Panc1 (cell line): ENCODE measurements around the gene TTC9C.

ENCODE experiments used
- SIN3A ChIP-seq: IDR thresholded peaks from 2 replicates; pipeline ENCODE4 v1.6.1; 2012; ENCODE audit warnings: low read depth, mild to moderate bottlenecking, low read length, moderate library complexity, borderline replicate concordance; ENCODE audit not compliant: insufficient read depth
- TF ChIP-seq, protein P1 (sequence below): fragments of 450-650 bp; IDR thresholded peaks from 2 replicates; pipeline ENCODE4 v1.5.1; 2017; ENCODE audit warnings: mild to moderate bottlenecking

DNA sequence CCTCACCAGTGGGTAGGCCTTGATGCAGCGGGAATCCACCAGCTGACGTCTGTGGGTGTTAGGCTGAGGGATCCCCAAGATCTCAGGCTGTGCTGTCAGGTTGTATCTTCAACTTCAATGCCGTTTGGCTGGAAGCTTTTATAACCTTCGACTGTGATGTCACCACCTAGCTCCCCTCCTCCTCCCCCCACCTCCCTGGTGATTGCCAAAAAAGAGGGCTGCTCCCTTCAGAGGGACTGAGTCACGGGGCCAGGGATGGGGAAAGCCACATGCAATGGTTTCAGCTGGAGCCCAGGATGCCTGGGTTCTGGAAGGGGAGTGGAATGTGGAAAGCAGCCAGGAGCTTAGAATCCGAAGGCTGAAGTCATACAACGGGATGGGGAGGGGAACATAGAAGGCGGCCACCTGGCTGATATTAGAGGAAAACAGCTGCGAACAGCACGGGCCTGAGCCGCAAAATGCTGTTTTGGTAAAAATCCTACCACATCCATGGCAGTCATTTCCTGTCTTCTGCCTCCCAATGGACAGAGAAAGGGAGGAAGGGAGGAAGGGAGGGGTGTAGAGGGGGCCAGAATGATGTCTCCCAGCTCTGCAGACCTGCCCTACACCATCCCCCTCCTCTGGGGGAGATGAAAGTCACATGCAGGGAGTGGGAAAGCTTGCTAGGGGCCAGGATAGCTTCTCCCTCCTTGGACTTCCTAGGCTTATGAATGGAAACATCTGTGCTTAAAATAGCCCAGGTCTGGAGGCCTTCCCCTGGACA, 38.7 kb upstream of the TTC9C start, which contains the start of gene LRRN4CL:
- TF ChIP-seq, protein P1, sequence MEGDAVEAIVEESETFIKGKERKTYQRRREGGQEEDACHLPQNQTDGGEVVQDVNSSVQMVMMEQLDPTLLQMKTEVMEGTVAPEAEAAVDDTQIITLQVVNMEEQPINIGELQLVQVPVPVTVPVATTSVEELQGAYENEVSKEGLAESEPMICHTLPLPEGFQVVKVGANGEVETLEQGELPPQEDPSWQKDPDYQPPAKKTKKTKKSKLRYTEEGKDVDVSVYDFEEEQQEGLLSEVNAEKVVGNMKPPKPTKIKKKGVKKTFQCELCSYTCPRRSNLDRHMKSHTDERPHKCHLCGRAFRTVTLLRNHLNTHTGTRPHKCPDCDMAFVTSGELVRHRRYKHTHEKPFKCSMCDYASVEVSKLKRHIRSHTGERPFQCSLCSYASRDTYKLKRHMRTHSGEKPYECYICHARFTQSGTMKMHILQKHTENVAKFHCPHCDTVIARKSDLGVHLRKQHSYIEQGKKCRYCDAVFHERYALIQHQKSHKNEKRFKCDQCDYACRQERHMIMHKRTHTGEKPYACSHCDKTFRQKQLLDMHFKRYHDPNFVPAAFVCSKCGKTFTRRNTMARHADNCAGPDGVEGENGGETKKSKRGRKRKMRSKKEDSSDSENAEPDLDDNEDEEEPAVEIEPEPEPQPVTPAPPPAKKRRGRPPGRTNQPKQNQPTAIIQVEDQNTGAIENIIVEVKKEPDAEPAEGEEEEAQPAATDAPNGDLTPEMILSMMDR: no peak
- no peak for TF ChIP-seq SIN3A
